Muscle of leg (tissue), 11 donors: ENCODE data around the gene LRMDA. TPM values are rescaled to one million over a fixed set of nuclear protein-coding genes. Genes with fewer than 3 reads are reported as not detected.

Experiments
- DNase-seq: peaks from one replicate; pipeline ENCODE4 v3.0.0; 2013
- H3K27ac ChIP-seq: one replicate; pipeline ENCODE4 v1.5.1; 2013; ENCODE audit warnings: mild to moderate bottlenecking, low read length, control low read depth
- H3K27me3 ChIP-seq: one replicate; pipeline ENCODE4 v1.6.1; 2013; ENCODE audit warnings: low read length; ENCODE audit not compliant: control insufficient read depth, insufficient read depth
- H3K36me3 ChIP-seq: one replicate; pipeline ENCODE4 v1.6.1; 2013; ENCODE audit warnings: low read length; ENCODE audit not compliant: control insufficient read depth, insufficient read depth
- H3K4me1 ChIP-seq: one replicate; pipeline ENCODE4 v1.6.1; 2013; ENCODE audit warnings: low read length; ENCODE audit not compliant: control insufficient read depth, insufficient read depth
- H3K4me3 ChIP-seq: one replicate; pipeline ENCODE4 v1.5.1; 2013; ENCODE audit warnings: low read length, control low read depth
- H3K9me3 ChIP-seq: replicated peaks from 2 replicates; pipeline ENCODE4 v1.6.1; 2013; ENCODE audit warnings: low read depth, low read length; ENCODE audit not compliant: control insufficient read depth
- WGBS: methylation state at CpG from one replicate; pipeline ENCODE4 v1.1.5; 2013; ENCODE audit warnings: missing lambda C conversion rate; ENCODE audit not compliant: insufficient coverage; 5-methylcytosine and 5-hydroxymethylcytosine counted together
- polyA plus RNA-seq, 8 donors: library from polyadenylated mRNA; unstranded; fragments of 120-200 nt; gene quantifications; one replicate each; pipeline versions ENCODE4 v1.2.1 to v1.2.3, GENCODE V29; 2013; ENCODE audit warnings: inconsistent platforms in 1 of 8, low replicate concordance in 1 of 8; ENCODE audit not compliant: insufficient read length in 8 of 8, insufficient read depth in 1 of 8
- total RNA-seq: library from RNA; stranded (reverse); fragments of 120-200 nt; gene quantifications from one replicate; pipeline ENCODE4 v1.2.4, GENCODE V29; 2013

Gene LRMDA
- total and polyA plus RNA-seq, 9 donors = 4.8 to 7.9 (median 5.7) TPM

DNA sequence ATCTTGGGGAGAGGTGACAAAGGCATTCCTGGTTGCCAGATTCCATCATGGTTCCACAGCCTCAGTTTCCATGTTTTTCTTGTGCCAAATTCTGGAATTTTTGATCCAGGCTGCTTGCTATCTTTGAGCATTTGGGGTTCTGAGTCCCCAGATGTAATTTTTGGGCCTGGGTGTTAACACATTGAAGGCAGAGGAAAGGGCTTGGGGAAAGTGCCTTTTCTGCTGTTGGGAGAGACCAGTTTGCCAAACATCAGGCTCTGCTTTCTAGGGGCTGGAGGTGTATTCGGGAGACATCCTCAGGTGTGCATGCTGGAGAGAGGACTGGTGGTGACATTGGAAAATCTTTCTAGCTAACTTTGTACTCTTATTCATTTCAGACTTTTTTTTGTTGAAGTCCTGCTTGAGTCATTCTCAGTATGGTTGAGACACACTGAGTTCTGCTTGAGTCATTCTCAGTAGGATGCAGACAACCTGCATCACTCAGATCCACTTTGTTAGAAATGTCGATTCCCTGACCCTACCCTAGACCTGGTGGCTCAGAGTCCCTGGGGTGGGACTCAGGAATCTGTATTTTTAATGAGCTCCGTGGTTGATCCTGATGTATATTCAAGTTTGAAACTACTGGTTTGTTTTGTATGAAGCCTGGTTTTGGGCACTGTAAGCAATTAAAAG is 101.0 kb downstream of the LRMDA start:
- Histone ChIP-seq H3K27ac (no peak overlapping the region), H3K9me3 (no peaks in the 10 kb centered on the region), H3K4me3 (no peak overlapping the region), H3K4me1 (no peaks in the 10 kb centered on the region), H3K27me3 (no peaks in the 10 kb centered on the region), H3K36me3 (no peaks in the 10 kb centered on the region)
- no peak for DNase-seq
- 100% methylated on average over 1 of the region's 3 CpGs for WGBS

DNA sequence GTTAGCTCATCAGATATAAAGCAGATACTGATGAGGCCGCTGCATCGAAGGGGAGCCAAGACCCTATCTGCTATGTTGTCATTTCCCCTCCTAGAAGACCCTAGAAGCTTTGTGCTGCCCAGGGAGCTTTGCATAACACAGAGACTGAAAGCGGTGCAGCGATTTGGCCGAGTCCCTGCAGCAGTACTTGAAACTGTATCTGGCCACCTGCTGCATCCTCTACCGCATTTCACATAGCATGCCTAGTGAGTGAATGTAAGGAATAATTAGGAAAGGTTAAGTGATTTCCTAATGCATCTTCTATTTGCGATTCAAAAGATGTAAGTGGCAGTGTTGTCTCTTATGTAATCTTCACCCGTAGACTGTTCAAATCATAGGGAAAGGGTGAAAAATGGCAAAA is 106.7 kb downstream of the LRMDA start:
- no peak for DNase-seq
- Histone ChIP-seq H3K4me1 (peaks cover 11% of the 10 kb centered on the region), H3K27me3 (no peaks in the 10 kb centered on the region), H3K27ac (no peak overlapping the region), H3K4me3 (no peak overlapping the region), H3K9me3 (no peaks in the 10 kb centered on the region), H3K36me3 (no peaks in the 10 kb centered on the region)
- WGBS = 65% methylated on average over 6 of the region's 8 CpGs

DNA sequence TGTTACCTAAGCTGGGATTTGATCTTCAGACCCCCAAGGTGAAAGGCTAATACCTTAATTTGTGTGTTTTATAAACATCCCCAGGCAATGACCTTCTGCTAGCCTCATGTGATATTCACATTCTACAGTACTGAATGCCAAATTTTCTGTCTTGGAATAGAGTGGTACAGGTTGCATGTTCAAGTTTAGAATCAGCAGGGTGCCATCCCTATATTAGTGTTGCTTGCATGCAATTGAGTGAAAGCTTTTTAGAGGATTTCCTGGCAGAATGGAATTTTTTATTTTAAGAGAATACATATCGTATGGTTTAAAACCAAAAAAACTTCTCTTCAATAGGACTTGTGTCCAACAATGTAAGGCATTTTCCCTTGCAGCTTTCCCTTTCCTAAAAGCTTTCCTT is 107.3 kb downstream of the LRMDA start:
- Histone ChIP-seq H3K36me3 (no peaks in the 10 kb centered on the region), H3K9me3 (no peaks in the 10 kb centered on the region), H3K4me1 (peaks cover 11% of the 10 kb centered on the region), H3K4me3 (no peak overlapping the region), H3K27ac (no peak overlapping the region), H3K27me3 (no peaks in the 10 kb centered on the region)
- no peak for DNase-seq
- WGBS = no CpG with 5 or more reads among the region's 1 CpG

DNA sequence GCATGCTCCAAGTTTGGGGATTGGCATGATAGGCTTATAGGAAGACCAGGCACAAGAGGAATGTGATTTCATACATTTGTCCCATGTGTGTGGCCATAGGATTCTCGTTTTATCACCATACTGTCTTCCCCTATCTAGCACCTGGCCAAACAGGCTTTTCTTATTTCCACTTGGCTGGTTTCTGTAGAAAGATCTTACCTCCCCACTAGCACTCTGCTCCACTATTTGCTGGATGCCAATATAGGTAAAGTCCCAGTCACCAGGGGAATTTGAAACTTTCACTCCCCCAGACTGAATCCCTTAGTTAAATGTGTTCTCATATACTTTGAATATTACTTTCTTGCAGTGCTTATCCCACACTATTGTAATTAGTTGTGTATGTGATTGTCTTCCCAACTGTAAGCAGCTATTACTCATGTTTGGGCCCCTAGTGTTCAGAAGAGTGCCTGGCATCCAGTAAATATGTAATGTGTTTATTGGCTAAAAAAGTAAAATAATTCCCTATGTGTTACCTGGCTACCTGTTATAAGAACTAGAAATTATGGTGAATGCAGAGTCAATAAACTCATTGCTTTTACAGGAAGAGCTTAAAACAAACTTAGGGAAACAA is 109.0 kb downstream of the LRMDA start:
- no peak for DNase-seq
- H3K27ac ChIP-seq = no peak overlapping the region
- H3K4me1 ChIP-seq = peaks cover 11% of the 10 kb centered on the region
- H3K4me3 ChIP-seq = no peak overlapping the region
- H3K9me3 ChIP-seq = no peaks in the 10 kb centered on the region
- no peaks in the 10 kb centered on the region for H3K36me3 ChIP-seq
- no peaks in the 10 kb centered on the region for H3K27me3 ChIP-seq
- no CpG with 5 or more reads among the region's 1 CpG for WGBS

DNA sequence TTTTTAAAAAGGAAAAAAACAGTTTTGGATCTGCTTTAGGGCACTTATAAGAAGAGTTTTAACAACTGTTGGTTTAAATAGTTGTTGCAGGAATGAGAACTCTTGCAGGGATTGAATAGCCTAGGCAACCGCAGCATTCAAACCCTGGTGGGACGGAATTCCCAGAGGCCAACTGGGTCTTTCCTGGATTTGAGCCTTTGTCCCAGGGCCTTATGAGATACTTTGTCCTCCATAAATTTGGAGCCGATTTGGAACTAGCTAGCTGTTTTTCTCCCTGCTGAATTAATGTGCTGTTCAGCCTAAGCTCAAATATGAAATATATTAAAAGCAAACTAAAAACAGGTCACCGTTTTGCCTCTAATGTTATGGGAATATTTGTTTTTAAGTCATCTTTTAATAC is 109.6 kb downstream of the LRMDA start:
- H3K36me3 ChIP-seq = no peaks in the 10 kb centered on the region
- WGBS = 31% methylated on average over 2 of the region's 4 CpGs
- no peak overlapping the region for H3K4me3 ChIP-seq
- peaks cover 13% of the 10 kb centered on the region for H3K4me1 ChIP-seq
- H3K9me3 ChIP-seq = no peaks in the 10 kb centered on the region
- DNase-seq = peak; percentile 73
- no peaks in the 10 kb centered on the region for H3K27me3 ChIP-seq
- no peak overlapping the region for H3K27ac ChIP-seq

DNA sequence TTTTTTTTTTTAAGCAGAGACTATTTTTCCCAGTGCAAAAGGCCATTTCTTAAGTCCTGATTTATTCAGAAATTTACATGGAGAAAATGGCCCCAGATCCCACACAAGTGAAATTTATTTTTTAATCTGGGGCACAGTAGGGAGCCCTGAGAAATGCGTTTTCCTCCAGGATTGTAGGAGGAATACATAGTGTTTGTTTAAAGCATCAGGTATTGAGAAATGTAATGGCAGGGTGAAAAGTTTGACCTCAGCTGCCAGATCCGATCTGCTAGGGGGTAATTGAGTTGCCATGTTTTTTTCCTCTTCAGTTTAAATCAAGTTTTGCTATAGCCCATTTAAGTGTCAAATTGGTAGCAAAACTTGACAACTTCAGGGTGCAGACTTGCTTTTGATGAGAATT is 110.0 kb downstream of the LRMDA start:
- 50% methylated on average over 1 of the region's 2 CpGs for WGBS
- no peak overlapping the region for H3K4me3 ChIP-seq
- no peaks in the 10 kb centered on the region for H3K36me3 ChIP-seq
- DNase-seq = no peak
- H3K27ac ChIP-seq = no peak overlapping the region
- H3K9me3 ChIP-seq = no peaks in the 10 kb centered on the region
- H3K4me1 ChIP-seq = peaks cover 14% of the 10 kb centered on the region
- H3K27me3 ChIP-seq = no peaks in the 10 kb centered on the region

- no peaks in the 10 kb centered on the region for H3K9me3 ChIP-seq
- peaks cover 14% of the 10 kb centered on the region for H3K4me1 ChIP-seq
- no peak overlapping the region for H3K27ac ChIP-seq
- no peaks in the 10 kb centered on the region for H3K27me3 ChIP-seq
- 83% methylated on average over 1 of the region's 2 CpGs for WGBS
- H3K4me3 ChIP-seq = no peak overlapping the region
- DNase-seq = peak; percentile 22
- no peaks in the 10 kb centered on the region for H3K36me3 ChIP-seq
Observed at GRCh38 chr10:75542084-75542483, 110.7 kb downstream of the LRMDA start.

DNA sequence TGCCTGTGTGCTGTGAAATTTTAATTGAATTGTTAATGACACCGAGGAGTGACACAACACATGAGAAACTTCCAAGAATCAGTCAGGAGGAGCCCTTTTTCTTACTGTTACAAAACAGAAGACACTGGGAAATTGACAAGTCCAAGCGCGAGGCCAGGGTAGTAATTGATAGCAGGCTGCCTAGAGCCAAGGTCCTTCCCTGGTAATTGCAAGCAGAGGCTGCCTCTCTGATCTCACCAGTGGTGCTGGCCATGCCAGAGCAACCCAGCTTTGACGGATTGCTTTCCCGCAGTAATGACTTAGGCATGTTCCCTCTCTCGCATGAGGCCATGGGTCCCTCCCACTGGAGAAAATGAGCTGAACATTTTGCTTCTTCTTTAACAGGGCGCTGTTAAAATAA is 111.5 kb downstream of the LRMDA start:
- Histone ChIP-seq H3K4me1 (peaks cover 14% of the 10 kb centered on the region), H3K27me3 (no peaks in the 10 kb centered on the region), H3K27ac (no peak overlapping the region), H3K9me3 (no peaks in the 10 kb centered on the region), H3K36me3 (no peaks in the 10 kb centered on the region), H3K4me3 (no peak overlapping the region)
- WGBS = 8% methylated on average over 2 of the region's 7 CpGs
- DNase-seq = peak; percentile 72

- Histone ChIP-seq H3K4me3 (no peak overlapping the region), H3K27me3 (no peaks in the 10 kb centered on the region), H3K4me1 (peaks cover 14% of the 10 kb centered on the region), H3K36me3 (no peaks in the 10 kb centered on the region), H3K27ac (no peak overlapping the region), H3K9me3 (no peaks in the 10 kb centered on the region)
- peak; percentile 43 for DNase-seq
- no CpG with 5 or more reads among the region's 2 CpGs for WGBS
Observed at GRCh38 chr10:75544386-75544785, 113.0 kb downstream of the LRMDA start.

DNA sequence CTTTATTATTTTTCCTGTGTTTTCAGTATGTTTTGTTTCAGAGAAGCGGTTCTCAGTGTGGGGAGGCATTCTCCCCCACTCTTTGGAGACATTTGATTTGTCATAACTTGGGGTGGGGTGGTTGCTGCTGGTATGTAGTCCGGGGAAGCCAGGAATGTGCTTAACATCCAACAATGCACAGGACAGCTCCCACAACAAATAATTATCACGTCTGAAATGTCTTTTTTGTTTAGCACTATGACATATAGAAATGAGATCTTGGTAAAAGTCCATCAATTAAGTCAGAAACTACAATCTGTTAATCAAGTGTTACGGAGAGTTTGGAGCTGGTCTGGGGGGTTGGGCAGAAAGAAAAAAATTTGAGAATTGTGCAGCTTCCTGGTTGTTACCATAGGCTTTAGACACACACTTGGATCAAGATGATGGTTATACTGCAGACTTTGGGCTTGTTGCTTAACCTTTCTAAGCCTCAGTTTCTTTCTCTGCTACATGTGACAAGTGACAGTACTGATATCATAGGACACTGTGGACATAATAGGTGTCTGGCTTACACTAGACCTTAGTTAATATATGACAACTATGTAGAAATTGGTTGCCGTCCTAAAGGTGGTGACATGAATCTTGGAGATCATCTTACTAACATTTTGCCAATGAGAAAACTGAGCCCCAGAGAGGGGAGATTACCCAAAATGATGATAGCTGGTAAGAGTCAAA is 113.7 kb downstream of the LRMDA start:
- DNase-seq = no peak
- H3K27me3 ChIP-seq = no peaks in the 10 kb centered on the region
- H3K36me3 ChIP-seq = no peaks in the 10 kb centered on the region
- WGBS = 58% methylated on average over 2 of the region's 5 CpGs
- no peak overlapping the region for H3K27ac ChIP-seq
- H3K4me3 ChIP-seq = no peak overlapping the region
- no peaks in the 10 kb centered on the region for H3K9me3 ChIP-seq
- H3K4me1 ChIP-seq = peaks cover 14% of the 10 kb centered on the region
